Thymus (tissue), 11 donors: ENCODE measurements around the gene SNTG2. TPM values are rescaled to one million over a fixed set of nuclear protein-coding genes. Genes with fewer than 3 reads are reported as not detected.
"Not testable (repeated sequence)": the region's sequence is repeated elsewhere in the genome, so short reads cannot be mapped to it uniquely, and the experiment has no call there.

ENCODE experiments used
- DNase-seq, 9 donors: peaks; one replicate each; pipeline ENCODE4 v3.0.0-alpha.2; 2013; ENCODE audit warnings: low spot score in 9 of 9, low read depth in 6 of 9, missing footprints in 1 of 9
- H3K27ac ChIP-seq, 2 donors: one replicate each; pipeline ENCODE4 v1.5.1; 2013; ENCODE audit warnings: control low read depth in 1 of 2, low read depth in 1 of 2, low read length in 1 of 2, mild to moderate bottlenecking in 1 of 2, moderate library complexity in 1 of 2
- H3K27me3 ChIP-seq, 2 donors: one replicate each; pipeline ENCODE4 v1.5.1; 2013; ENCODE audit warnings: low read length in 1 of 2; ENCODE audit not compliant: control insufficient read depth in 2 of 2, insufficient read depth in 1 of 2
- H3K36me3 ChIP-seq, 2 donors: one replicate each; pipeline ENCODE4 v1.5.1; 2013; ENCODE audit warnings: low read length in 1 of 2, mild to moderate bottlenecking in 1 of 2, moderate library complexity in 1 of 2; ENCODE audit not compliant: control insufficient read depth in 2 of 2, insufficient read depth in 2 of 2
- H3K4me1 ChIP-seq, 2 donors: one replicate each; pipeline ENCODE4 v1.5.1; 2013; ENCODE audit warnings: low read length in 2 of 2; ENCODE audit not compliant: control insufficient read depth in 2 of 2, insufficient read depth in 2 of 2
- H3K4me3 ChIP-seq, 2 donors: one replicate each; pipeline ENCODE4 v1.5.1; 2013; ENCODE audit warnings: low read length in 2 of 2, control low read depth in 1 of 2, mild to moderate bottlenecking in 1 of 2
- H3K9me3 ChIP-seq, 2 donors: one replicate each; pipeline ENCODE4 v1.5.1; 2013; ENCODE audit warnings: low read length in 1 of 2, mild to moderate bottlenecking in 1 of 2; ENCODE audit not compliant: control insufficient read depth in 2 of 2, insufficient read depth in 1 of 2
- WGBS: extraction: QIAGEN DNeasy Blood & Tissue Kit; methylation state at CpG from one replicate; pipeline ENCODE4 v1.1.7; 2013; 5-methylcytosine and 5-hydroxymethylcytosine counted together
- polyA plus RNA-seq: library from polyadenylated mRNA; stranded (reverse); fragments of 200-250 nt; gene quantifications from one replicate; pipeline ENCODE4 v1.2.3, GENCODE V29; 2013
- total RNA-seq: library from RNA; stranded (reverse); fragments of 120-200 nt; gene quantifications from one replicate; pipeline ENCODE4 v1.2.4, GENCODE V29; 2013
- donor health status: healthy.

The SNTG2 gene
- total and polyA plus RNA-seq, 2 donors: 0.33 to 1.2 TPM

GRCh38 chr2:1371082-1371481 lies 420.4 kb downstream of the SNTG2 start:
- 94% methylated on average over 11 of the region's 11 CpGs for WGBS
- no peak overlapping the region for H3K27ac ChIP-seq
- no peaks in the 10 kb centered on the region for H3K36me3 ChIP-seq
- H3K9me3 ChIP-seq: no peaks in the 10 kb centered on the region
- peaks cover 0 to 5% of the 10 kb centered on the region in 2 donors for H3K27me3 ChIP-seq
- no peaks in the 10 kb centered on the region for H3K4me1 ChIP-seq
- no peak for DNase-seq
- no peak overlapping the region for H3K4me3 ChIP-seq

GRCh38 chr2:1373830-1374229 lies 423.2 kb downstream of the SNTG2 start:
- Histone ChIP-seq H3K9me3 (no peaks in the 10 kb centered on the region), H3K27me3 (peaks cover 0 to 5% of the 10 kb centered on the region in 2 donors), H3K4me1 (no peaks in the 10 kb centered on the region), H3K27ac (no peak overlapping the region), H3K4me3 (no peak overlapping the region), H3K36me3 (no peaks in the 10 kb centered on the region)
- WGBS: 92% methylated on average over 12 of the region's 12 CpGs
- DNase-seq: no peak

GRCh38 chr2:1374287-1374686 lies 423.6 kb downstream of the SNTG2 start:
- Histone ChIP-seq H3K27ac (no peak overlapping the region), H3K9me3 (no peaks in the 10 kb centered on the region), H3K27me3 (peaks cover 0 to 5% of the 10 kb centered on the region in 2 donors), H3K36me3 (no peaks in the 10 kb centered on the region), H3K4me1 (no peaks in the 10 kb centered on the region), H3K4me3 (no peak overlapping the region)
- WGBS: 90% methylated on average over 11 of the region's 11 CpGs
- DNase-seq: no peak

- Histone ChIP-seq H3K27ac (no peak overlapping the region), H3K27me3 (peaks cover 0 to 5% of the 10 kb centered on the region in 2 donors), H3K9me3 (no peaks in the 10 kb centered on the region), H3K4me1 (no peaks in the 10 kb centered on the region), H3K36me3 (no peaks in the 10 kb centered on the region), H3K4me3 (no peak overlapping the region)
- WGBS: 88% methylated on average over 14 of the region's 14 CpGs
- DNase-seq: no peak
Observed at GRCh38 chr2:1375794-1376193, 425.1 kb downstream of the SNTG2 start.

DNA sequence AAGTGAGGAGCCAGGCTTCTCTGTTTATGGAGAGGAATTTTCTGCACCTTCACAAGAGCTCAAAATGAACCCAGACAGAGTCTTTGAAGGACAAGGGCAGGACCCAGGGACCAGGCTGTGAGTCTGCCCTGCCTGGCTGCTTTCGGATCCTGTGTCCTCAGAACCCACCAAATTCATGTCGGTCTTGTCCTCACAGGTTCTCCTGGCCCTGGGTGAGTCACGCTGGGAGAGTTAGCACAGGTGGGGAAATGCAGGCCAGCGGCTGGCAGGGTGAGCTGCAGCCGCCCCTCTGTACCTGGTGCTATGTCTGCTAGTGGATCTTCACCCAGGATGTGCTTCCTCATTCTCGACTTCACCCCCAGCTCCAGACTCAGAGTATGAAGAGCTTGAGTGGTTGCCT lies 426.8 kb downstream of the SNTG2 start:
- no peaks in the 10 kb centered on the region for H3K36me3 ChIP-seq
- no peak for DNase-seq
- H3K27ac ChIP-seq: no peak overlapping the region
- peaks cover 0 to 7% of the 10 kb centered on the region in 2 donors for H3K27me3 ChIP-seq
- 87% methylated on average over 6 of the region's 6 CpGs for WGBS
- no peak overlapping the region for H3K4me3 ChIP-seq
- no peaks in the 10 kb centered on the region for H3K4me1 ChIP-seq
- no peaks in the 10 kb centered on the region for H3K9me3 ChIP-seq

DNA sequence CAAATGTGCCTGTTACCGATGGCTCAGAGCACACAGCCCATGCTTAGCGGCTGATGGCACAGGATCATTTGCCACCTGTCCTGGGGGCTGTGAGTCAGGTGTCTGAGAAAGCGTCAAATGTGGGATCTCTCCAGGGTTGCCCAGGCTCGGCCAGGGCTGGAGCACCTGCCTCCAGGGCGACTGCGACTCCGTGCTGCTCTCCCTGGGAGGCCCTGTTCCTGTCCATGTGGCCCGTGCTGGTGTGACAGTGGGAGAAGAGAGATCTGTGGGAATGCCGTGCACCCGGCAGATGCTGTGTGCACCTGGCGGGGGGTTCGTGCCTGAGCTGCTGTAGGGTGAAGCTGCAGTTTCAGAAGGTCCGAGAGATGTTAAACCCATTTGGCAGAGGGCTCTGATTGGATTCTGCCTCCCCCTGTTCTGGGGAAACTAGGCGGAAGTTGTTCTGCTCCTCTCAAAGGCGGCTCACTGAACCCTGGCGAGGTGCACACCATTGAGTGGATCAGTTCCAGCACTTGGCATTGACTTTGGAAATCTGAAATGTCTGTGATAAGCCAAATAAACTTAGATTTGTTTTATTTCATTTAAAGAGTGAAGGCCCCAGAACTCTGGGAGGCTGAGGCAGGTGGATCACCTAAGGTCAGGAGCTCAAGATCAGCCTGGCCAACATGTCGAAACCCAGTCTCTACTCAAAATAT lies 428.0 kb downstream of the SNTG2 start:
- H3K27ac ChIP-seq: no peak overlapping the region
- H3K4me1 ChIP-seq: no peaks in the 10 kb centered on the region
- H3K27me3 ChIP-seq: peaks cover 0 to 5% of the 10 kb centered on the region in 2 donors
- 95% methylated on average over 17 of the region's 17 CpGs for WGBS
- H3K9me3 ChIP-seq: no peaks in the 10 kb centered on the region
- no peak overlapping the region for H3K4me3 ChIP-seq
- H3K36me3 ChIP-seq: no peaks in the 10 kb centered on the region
- no peak for DNase-seq

- no peak for DNase-seq
- WGBS: 87% methylated on average over 3 of the region's 3 CpGs
- H3K27me3 ChIP-seq: peaks cover 0 to 3% of the 10 kb centered on the region in 2 donors
- H3K4me1 ChIP-seq: no peaks in the 10 kb centered on the region
- H3K27ac ChIP-seq: no peak overlapping the region
- H3K4me3 ChIP-seq: no peak overlapping the region
- H3K36me3 ChIP-seq: no peaks in the 10 kb centered on the region
- no peaks in the 10 kb centered on the region for H3K9me3 ChIP-seq
Observed at GRCh38 chr2:1381644-1382043, 431.0 kb downstream of the SNTG2 start.

DNA sequence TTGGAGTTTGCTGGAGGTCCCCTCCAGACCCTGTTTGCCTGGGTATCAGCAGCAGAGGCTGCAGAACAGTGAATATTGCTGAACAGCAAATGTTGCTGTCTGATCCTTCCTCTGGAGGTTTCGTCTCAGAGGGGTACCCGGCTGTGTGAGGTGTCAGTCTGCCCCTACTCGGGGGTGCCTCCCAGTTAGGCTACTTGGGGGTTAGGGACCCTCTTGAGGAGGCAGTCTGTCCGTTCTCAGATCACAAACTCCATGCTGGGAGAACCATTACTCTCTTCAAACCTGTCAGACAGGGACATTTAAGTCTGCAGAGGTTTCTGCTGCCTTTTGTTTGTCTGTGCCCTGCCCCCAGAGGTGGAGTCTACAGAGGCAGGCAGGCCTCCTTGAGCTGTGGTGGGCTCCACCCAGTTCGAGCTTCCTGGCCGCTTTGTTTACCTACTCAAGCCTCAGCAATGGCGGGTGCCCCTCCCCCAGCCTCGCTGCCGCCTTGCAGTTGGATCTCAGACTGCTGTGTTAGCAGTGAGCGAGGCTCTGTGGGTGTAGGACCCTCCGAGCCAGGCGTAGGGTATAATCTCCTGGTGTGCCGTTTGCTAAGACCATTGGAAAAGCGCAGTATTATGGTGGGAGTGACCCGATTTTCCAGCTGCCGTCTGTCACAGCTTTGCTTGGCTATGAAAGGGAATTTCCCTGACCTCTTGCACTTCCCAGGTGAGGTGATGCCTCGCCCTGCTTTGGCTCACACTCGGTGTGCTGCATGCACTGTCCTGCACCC lies 437.5 kb downstream of the SNTG2 start:
- not testable (repeated sequence) for DNase-seq, H3K27ac ChIP-seq

DNA sequence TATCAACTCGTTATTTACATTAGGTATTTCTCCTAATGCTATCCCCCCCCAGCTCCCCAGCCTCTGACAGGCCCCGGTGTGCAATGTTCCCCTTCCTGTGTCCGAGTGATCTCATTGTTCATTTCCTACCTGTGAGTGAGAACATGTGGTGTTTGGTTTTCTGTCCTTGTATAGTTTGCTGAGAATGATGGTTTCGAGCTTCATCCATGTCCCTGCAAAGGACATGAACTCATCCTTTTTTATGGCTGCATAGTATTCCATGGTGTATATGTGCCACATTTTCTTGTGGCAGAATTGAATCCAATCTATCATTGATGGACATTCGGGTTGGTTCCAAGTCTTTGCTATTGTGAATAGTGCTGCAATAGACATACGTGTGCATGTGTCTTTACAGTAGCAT lies 439.5 kb downstream of the SNTG2 start:
- H3K4me1 ChIP-seq, DNase-seq, H3K27ac ChIP-seq, H3K36me3 ChIP-seq, H3K27me3 ChIP-seq, H3K4me3 ChIP-seq, H3K9me3 ChIP-seq: not testable (repeated sequence)
- 93% methylated on average over 6 of the region's 6 CpGs for WGBS

More for the DNA sequence above, 437.5 kb downstream of the SNTG2 start:
- not testable (repeated sequence) for H3K27me3 ChIP-seq, H3K4me3 ChIP-seq, H3K9me3 ChIP-seq, H3K4me1 ChIP-seq, H3K36me3 ChIP-seq
- 82% methylated on average over 18 of the region's 18 CpGs for WGBS
